ENCODE results near the gene SYNPO2L.

DNA sequence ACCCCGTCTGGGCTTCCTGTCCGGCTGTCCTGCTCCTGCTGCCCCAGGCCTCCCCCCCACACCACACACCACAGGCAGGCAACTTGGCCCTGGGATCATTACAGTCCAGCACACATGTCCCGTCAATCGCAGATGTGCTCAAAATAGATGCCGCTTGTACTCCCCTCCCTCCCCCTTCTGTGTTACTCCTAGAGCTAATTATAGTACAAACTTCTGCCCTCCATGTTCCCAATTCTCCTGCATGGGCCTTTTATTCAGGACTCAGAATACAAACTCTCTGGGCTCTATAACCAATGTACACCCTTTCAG is at the start of gene SYNPO2L:
- TF ChIP-seq, protein P1, sequence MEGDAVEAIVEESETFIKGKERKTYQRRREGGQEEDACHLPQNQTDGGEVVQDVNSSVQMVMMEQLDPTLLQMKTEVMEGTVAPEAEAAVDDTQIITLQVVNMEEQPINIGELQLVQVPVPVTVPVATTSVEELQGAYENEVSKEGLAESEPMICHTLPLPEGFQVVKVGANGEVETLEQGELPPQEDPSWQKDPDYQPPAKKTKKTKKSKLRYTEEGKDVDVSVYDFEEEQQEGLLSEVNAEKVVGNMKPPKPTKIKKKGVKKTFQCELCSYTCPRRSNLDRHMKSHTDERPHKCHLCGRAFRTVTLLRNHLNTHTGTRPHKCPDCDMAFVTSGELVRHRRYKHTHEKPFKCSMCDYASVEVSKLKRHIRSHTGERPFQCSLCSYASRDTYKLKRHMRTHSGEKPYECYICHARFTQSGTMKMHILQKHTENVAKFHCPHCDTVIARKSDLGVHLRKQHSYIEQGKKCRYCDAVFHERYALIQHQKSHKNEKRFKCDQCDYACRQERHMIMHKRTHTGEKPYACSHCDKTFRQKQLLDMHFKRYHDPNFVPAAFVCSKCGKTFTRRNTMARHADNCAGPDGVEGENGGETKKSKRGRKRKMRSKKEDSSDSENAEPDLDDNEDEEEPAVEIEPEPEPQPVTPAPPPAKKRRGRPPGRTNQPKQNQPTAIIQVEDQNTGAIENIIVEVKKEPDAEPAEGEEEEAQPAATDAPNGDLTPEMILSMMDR (IDR thresholded peaks at IDR 0.05), result no peak
- TF ChIP-seq POLR2A (IDR thresholded peaks at IDR 0.05) (no peak), EP300 (IDR thresholded peaks at IDR 0.05) (no peak)

Data from gastroesophageal sphincter (tissue), 3 donors.